Left ventricle myocardium inferior (tissue), 1 donor: ENCODE results near the gene LRP11. TPM values are rescaled to one million over a fixed set of nuclear protein-coding genes. Genes with fewer than 3 reads are reported as not detected.

Source experiments
- DNase-seq: peaks from one replicate; pipeline ENCODE4 v3.0.0-alpha.2; 2020
- H3K27ac ChIP-seq: fragments of 200-600 bp; replicated peaks from 2 replicates; pipeline ENCODE4 v1.8.0; 2021
- H3K27me3 ChIP-seq: fragments of 200-600 bp; 2 replicates; pipeline ENCODE4 v1.8.0; 2021; ENCODE audit warnings: low read depth
- H3K36me3 ChIP-seq: fragments of 200-600 bp; 2 replicates; pipeline ENCODE4 v1.8.0; 2021
- H3K4me1 ChIP-seq: fragments of 200-600 bp; 2 replicates; pipeline ENCODE4 v1.8.0; 2021
- H3K4me3 ChIP-seq: fragments of 200-600 bp; 2 replicates; pipeline ENCODE4 v1.8.0; 2021; ENCODE audit warnings: mild to moderate bottlenecking, moderate library complexity
- H3K9me3 ChIP-seq: fragments of 200-600 bp; replicated peaks from 2 replicates; pipeline ENCODE4 v1.8.0; 2021
- CTCF ChIP-seq: fragments of 200-600 bp; IDR thresholded peaks from 2 replicates; pipeline ENCODE4 v1.8.0; 2021; ENCODE audit warnings: antibody characterized with exemption, mild to moderate bottlenecking, borderline replicate concordance
- intact Hi-C: fragments of 100-400 bp; cut with micrococcal nuclease; formaldehyde crosslinking; loops from one replicate; pipeline ENCODE4 v1.11.0; 2022
- total RNA-seq: library from RNA; stranded (reverse); fragmentation: NEBNext Ultra II Directional; extraction: Animal tissue kit (Norgen Biotek cat#: 25700); gene quantifications from one replicate; pipeline ENCODE4 v1.2.1, GENCODE V29; 2021
- donor health status: DM: no; HTN: yes; CAD: no; lungs with severe emphysema.

LRP11 gene
- total RNA-seq, 1 donor from 2014 or later = 18.2 TPM

GRCh38 chr6:149820506-149820905, 43.7 kb downstream of the LRP11 start:
- Histone ChIP-seq H3K4me3 (no peak overlapping the region), H3K9me3 (no peaks in the 10 kb centered on the region), H3K4me1 (peaks cover 14% of the 10 kb centered on the region), H3K36me3 (peaks cover 7% of the 10 kb centered on the region), H3K27me3 (no peaks in the 10 kb centered on the region), H3K27ac (no peak overlapping the region)
- intact Hi-C loops = no loop called here
- TF ChIP-seq CTCF = peak; percentile 10
- no peak for DNase-seq

GRCh38 chr6:149815788-149816187, 48.4 kb downstream of the LRP11 start:
- no peak for TF ChIP-seq CTCF
- no peaks in the 10 kb centered on the region for H3K4me1 ChIP-seq
- no peaks in the 10 kb centered on the region for H3K9me3 ChIP-seq
- H3K36me3 ChIP-seq = peaks cover 22% of the 10 kb centered on the region
- H3K27me3 ChIP-seq = no peaks in the 10 kb centered on the region
- H3K27ac ChIP-seq = no peak overlapping the region
- intact Hi-C loops = no loop called here
- no peak overlapping the region for H3K4me3 ChIP-seq
- DNase-seq = no peak

- no peaks in the 10 kb centered on the region for H3K9me3 ChIP-seq
- H3K4me1 ChIP-seq = no peaks in the 10 kb centered on the region
- H3K4me3 ChIP-seq = no peak overlapping the region
- peaks cover 29% of the 10 kb centered on the region for H3K36me3 ChIP-seq
- intact Hi-C loops = no loop called here
- TF ChIP-seq CTCF = no peak
- H3K27ac ChIP-seq = no peak overlapping the region
- no peak for DNase-seq
- H3K27me3 ChIP-seq = no peaks in the 10 kb centered on the region
These were observed 50.8 kb downstream of the LRP11 start for GRCh38 chr6:149813351-149813750.

GRCh38 chr6:149809798-149810197, 54.4 kb downstream of the LRP11 start:
- H3K4me1 ChIP-seq = no peaks in the 10 kb centered on the region
- H3K36me3 ChIP-seq = peaks cover 37% of the 10 kb centered on the region
- DNase-seq = no peak
- H3K9me3 ChIP-seq = no peaks in the 10 kb centered on the region
- H3K4me3 ChIP-seq = no peak overlapping the region
- intact Hi-C loops = no loop called here
- no peak overlapping the region for H3K27ac ChIP-seq
- no peaks in the 10 kb centered on the region for H3K27me3 ChIP-seq
- no peak for TF ChIP-seq CTCF

- Histone ChIP-seq H3K27ac (no peak overlapping the region), H3K4me3 (no peak overlapping the region), H3K27me3 (no peaks in the 10 kb centered on the region), H3K36me3 (peaks cover 42% of the 10 kb centered on the region), H3K9me3 (no peaks in the 10 kb centered on the region), H3K4me1 (no peaks in the 10 kb centered on the region)
- no peak for DNase-seq
- no peak for TF ChIP-seq CTCF
- intact Hi-C loops = no loop called here
These were observed 58.0 kb downstream of the LRP11 start for GRCh38 chr6:149806127-149806526.

- TF ChIP-seq CTCF = no peak
These were observed 80.6 kb downstream of the LRP11 start for GRCh38 chr6:149783551-149783950.

More at GRCh38 chr6:149783551-149783950, 80.6 kb downstream of the LRP11 start:
- peaks cover 11% of the 10 kb centered on the region for H3K4me1 ChIP-seq
- H3K27ac ChIP-seq = no peak overlapping the region
- H3K9me3 ChIP-seq = no peaks in the 10 kb centered on the region
- intact Hi-C loops = no loop called here
- DNase-seq = no peak
- H3K36me3 ChIP-seq = peaks cover 22% of the 10 kb centered on the region
- H3K4me3 ChIP-seq = no peak overlapping the region
- no peaks in the 10 kb centered on the region for H3K27me3 ChIP-seq
